Activated T-cell treated with anti-CD3 and anti-CD28 coated beads for 4 hours (primary cell): ENCODE results near the gene TRAPPC8.
"Not testable (repeated sequence)": the region's sequence is repeated elsewhere in the genome, so short reads cannot be mapped to it uniquely, and the experiment has no call there.

Source experiments
- DNase-seq: peaks from one replicate; pipeline ENCODE4 v3.0.0-alpha.2; 2020

Gene TRAPPC8, protein sequence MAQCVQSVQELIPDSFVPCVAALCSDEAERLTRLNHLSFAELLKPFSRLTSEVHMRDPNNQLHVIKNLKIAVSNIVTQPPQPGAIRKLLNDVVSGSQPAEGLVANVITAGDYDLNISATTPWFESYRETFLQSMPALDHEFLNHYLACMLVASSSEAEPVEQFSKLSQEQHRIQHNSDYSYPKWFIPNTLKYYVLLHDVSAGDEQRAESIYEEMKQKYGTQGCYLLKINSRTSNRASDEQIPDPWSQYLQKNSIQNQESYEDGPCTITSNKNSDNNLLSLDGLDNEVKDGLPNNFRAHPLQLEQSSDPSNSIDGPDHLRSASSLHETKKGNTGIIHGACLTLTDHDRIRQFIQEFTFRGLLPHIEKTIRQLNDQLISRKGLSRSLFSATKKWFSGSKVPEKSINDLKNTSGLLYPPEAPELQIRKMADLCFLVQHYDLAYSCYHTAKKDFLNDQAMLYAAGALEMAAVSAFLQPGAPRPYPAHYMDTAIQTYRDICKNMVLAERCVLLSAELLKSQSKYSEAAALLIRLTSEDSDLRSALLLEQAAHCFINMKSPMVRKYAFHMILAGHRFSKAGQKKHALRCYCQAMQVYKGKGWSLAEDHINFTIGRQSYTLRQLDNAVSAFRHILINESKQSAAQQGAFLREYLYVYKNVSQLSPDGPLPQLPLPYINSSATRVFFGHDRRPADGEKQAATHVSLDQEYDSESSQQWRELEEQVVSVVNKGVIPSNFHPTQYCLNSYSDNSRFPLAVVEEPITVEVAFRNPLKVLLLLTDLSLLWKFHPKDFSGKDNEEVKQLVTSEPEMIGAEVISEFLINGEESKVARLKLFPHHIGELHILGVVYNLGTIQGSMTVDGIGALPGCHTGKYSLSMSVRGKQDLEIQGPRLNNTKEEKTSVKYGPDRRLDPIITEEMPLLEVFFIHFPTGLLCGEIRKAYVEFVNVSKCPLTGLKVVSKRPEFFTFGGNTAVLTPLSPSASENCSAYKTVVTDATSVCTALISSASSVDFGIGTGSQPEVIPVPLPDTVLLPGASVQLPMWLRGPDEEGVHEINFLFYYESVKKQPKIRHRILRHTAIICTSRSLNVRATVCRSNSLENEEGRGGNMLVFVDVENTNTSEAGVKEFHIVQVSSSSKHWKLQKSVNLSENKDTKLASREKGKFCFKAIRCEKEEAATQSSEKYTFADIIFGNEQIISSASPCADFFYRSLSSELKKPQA (N-terminal part only)

DNA sequence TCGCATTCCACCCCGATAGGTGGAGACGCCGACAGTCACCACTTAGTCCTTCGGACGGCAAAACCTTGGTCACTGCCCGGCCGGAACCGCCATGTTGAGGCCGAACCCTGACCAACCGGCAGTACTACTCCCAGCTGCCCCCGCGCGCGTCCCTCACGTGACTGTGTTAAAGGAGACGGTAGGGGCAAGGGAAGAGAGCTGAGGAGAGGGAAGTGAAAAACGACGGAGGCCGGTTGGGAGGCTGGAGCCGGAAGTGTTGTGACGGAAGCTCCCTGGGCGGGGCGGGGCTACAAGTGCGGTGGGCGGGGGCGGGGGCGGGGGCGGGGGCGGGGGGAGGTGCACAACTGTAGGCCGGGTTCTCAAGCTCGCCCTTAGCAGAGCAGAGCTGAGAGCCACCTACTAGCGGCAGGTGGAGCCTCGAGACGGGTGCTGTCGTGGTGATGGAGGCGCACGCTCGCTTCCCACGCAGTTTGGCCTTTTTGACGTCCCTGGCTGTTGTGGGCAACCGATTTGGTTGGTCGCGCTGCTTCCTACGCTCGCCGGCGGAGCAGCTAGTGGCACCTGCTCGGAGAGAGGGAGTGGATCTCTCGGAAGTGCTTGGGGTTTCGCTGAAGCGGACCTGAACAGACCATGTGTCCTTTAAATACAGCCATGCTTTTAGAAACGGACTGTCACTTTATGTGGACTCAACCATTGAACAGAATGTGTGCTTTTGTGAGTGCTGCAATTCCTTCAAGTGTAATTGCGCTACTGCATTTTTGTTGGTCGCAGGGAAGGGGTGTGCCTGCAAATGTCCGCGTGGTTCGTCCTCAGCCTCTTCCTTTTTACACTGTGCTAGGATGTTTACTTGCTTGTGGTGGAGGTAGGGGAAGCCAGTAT is at the start of gene TRAPPC8:
Gene TRAPPC8 (minus strand): TSS at position 130 of the 879 bp plus-strand sequence. CDS start 364 bp downstream, outside the sequence.
- DNase-seq: peak; percentile 79

DNA sequence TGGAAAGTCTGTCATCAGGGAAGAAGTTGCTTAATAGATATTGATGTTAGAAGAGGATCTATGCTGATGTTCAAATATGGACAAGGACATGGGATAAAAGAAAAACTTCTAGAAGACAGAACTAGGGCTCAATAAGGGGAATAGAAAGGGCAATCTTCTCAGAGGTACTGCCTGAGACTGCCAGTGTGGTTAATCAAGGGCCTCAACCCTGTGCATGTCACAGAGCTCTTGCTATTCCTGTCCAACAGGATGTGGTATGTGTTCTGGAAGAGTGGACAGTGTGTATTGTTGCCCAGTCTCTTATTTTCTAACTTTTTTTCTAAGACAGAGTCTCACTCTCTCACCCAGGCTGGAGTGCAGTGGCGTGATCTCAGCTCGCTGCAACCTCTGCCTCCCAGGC is 47.9 kb upstream of the TRAPPC8 start:
- DNase-seq: no peak

DNA sequence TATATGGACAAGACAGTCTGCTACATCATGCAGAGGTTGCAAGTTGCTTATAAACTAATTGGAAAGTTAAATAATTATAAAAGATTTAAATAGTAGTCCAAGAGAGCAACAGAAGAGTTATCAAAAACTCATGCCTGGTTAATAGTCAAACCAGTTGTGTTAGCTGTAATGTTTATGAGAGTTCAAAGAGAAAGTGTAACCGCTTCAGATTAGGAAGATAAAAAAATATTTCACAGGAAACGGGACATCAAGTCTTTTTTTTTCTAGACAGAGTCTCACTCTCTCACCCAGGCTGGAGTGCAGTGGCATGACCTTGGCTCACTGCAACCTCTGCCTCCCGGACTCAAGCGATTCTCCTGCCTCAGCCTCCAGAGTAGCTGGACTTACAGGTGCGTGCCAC is 41.0 kb upstream of the TRAPPC8 start:
- no peak for DNase-seq

DNA sequence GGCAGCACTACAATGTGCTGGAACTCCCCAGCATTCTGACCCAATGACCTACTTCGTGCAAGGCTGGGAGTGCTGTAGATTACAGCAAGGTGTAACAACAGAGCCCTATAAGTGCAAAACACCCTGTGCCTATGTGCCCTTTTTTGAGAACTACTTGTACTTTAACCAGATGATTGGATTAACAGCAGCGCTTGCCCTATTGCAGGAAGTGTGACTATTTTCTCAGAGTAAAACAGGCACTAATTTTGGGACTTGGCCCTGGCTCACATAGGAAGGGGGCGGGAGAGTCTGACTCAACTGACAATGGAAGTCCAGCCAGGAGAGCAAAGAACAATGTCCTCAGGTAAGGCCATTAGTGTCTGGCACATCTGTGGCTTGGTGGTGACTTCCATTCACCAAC is 40.1 kb upstream of the TRAPPC8 start:
- DNase-seq: no peak

DNA sequence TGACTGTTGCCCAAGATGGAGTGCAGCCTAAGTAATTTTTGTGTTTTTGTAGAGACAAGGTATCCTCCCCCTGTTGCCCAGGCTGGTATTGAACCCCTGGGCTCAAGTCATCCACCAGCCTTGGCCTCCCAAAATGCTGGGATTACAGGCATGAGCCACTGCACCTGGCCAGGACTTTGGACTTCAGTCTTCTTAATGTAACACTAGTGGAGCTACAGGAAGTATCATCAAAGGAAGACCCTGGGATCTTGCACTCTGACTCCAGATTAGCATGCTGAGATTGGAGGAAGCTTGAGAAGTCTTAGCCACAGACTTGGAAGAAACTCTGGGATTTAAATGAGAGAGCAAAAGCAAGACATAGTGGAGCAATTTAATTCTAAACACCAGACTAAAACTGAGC is 37.9 kb upstream of the TRAPPC8 start:
- no peak for DNase-seq

DNA sequence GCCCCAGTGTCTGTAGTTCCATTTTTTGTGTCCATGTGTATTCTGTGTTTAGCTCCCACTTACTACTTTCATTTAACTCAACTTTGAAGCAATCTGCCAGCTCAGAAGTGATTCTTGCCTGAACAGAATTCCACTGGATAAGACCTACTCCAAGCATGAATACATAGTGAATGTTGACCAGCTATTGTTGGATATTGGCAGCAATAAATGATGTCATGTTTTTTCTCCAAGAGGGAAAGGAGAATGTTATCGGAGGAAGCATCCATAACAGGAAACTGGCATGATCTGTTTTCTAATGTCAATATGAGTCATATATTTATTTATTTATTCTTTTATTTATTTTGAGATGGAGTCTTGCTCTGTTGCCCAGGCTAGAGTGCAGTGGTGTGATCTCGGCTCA is 36.8 kb upstream of the TRAPPC8 start:
- no peak for DNase-seq

DNA sequence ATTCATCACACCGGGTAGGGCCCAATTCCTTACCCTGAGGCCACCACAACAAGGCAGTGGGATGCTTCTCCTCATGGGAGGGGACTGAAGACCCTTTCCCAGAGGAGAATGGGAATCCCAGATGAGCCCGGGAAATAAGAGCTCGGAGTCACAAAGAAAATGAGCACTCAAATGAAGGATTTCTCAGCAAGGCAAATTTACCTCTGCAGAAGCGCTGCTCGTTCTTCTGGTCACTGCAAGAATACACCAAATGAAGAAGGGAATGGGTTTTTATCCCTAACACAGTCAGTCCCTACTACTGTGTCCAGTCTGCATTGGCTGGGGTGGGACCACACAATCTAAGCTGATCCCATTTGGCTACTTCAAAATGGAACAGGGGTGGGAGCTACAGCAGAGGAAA is 35.7 kb upstream of the TRAPPC8 start:
- no peak for DNase-seq

DNA sequence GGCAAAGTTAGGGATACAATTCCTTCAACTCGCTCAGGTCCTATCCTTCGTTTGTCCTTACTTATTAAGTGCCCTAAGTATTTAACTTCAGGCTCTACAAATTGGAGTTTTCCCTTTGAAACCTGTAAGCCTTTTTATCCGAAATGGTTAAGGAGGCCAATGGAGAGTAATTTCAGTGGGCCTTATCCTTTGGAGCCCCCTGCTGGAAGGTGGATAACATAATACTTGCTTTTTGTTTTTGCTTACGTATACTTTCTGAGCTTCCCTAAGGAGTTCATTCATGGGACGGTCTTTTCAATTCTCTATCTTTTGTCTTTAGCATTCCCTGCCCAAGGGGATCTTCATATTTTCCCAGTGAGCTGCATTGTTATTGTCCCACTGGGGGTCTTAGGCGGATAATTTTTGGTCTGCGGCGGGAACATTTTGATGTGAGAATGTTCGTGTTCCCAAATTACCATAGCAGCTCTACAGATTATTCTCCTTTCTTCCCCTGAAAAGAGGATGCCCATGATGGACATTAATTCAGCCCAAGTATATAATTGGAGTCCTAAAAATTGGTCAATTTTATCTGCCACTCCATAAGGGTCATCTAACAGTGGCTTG is 34.4 kb upstream of the TRAPPC8 start:
- DNase-seq: no peak

DNA sequence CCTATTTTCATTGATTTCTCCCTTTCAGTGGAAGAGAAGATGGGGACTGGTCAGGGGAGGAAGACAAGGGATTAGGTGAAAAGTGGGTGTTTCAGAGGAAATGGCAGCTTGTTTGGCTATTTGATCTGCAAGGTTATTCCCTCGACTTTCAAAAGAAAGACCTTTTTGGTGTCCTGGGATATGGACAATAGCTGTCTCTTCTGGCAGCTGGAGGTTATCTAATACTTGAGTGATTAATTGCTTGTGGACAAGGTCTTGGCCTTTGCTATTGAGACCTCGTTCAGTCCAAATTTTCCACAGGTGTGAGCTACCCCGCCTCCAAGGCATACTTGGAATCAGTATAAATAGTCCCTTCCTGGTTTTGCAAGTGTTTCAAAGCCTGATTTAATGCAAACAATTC is 33.3 kb upstream of the TRAPPC8 start:
- DNase-seq: no peak

DNA sequence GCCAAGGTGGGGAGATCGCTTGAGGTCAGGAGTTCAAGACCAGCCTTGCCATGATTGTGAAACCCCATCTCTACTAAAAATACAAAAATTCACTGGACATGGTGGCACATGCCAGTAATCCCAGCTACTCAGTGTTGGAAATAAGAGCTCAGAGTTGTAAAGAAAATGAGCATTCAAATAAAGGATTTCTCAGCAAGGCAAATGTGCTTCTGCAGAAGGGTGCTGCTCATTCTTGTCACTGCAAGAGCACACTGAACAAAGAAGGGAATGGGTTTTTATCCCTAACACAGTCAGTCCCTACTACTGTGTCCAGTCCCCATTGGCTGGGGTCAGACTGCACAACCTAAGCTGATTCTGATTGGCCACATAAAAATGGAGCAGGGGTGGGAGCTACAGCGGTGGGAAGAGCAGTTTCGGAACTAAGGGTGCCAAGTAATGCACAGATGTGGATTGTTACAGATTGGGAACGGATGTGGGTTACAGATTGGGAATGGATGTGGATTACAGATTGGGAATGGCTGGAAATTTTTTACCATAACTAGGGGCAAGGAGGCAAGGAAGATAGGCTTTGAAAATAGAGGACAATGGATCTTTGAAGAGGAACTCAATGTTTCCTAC is 31.1 kb upstream of the TRAPPC8 start:
- no peak for DNase-seq

DNA sequence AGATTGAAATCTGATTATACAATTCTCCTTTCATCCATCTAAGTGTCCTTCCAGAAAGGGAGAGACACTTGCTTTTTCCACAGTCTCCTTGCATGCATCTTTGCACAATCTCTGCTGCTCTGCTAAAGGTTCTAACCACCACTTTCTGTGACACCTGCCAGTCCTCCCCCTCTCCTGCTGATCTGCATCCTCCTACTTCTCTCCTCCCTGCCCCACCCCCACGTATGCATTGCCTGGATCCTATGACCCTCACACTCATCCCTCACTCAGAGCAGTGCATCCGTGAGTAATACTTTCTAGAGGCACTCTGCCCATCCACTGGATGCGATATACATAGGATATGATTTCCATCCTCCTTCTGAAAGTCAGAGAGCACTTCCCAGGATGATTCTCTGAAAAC is 27.7 kb upstream of the TRAPPC8 start:
- no peak for DNase-seq

DNA sequence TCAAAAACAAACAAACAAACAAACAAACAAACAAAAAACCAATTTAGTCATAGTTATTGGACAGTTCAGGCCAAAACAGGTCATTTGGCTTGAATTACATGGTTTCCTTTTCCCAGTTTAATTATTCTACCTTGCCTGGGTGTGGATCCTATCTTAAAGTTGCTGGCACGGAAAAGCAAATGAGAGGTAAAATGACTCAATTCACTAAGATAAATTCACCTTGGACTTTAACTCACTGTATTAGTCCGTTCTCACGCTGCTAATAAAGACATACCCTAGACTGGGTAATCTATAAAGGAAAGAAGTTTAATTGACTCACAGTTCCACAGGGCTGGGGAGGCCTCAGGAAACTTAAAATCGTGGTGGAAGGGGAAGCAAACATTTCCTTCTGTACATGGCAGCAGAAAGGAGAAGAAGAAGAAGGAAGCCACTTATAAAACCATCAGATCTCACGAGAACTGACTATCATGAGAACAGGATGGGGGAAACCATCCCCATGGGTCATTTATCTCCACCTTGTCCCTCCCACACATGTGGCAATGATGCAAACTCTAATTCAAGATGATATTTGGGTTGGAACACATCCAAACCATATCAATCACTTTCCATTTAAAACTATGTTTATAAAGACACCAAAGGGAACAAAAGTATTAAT is 22.5 kb upstream of the TRAPPC8 start:
- no peak for DNase-seq

DNA sequence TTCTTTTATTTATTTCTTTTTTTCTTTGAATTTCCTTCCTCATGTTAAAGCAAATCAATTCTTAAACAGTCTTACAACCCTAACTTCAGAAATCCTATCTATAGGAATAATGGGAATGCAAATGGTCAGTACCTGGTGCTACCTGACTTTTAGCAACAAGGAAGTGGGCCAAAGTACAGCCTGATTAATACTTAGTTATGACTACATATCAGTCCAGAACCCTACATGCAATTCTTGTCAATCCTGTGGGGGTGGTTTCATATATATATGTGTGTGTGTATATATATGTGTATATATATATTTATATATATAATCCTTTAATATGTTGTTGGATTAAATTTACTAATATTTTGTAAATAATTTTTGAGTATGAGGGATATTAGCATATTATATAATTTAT is 14.8 kb upstream of the TRAPPC8 start:
- DNase-seq: no peak

DNA sequence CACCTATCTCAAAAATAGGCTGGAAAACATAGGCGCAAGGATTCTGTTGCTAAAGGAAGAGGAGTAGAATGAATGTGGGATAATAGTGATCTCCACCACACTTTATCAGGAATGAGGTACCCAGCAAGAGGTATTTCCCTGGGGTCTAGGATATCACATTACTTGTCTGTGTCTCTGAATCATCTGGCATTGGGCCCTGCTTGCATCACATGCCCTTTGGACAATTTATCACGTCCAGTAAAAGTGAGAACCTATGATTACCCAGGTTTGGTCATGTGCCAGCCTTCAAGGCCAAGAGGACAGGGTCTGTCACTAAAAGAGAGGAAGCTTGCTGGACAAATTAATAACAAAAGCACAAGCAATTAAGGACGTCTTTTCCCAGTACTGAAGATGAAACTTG is 11.4 kb upstream of the TRAPPC8 start:
- no peak for DNase-seq

DNA sequence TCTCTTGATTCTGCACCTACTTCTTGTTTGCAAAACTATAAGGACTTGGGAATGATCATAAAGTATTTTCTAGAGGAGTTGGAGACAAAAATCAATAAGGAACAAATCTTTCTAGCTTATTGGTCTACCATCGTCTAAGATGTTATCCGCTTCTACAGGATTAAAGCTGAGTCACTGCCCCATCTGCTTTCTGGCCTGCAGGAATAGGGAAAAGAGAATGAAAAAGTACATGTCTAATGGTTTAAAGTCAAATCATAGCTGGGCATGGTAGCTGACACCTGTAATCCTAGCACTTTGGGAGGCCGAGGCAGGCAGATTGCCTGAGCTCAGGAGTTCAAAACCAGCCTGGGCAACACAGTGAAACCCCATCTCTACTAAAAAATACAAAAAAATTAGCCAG is 10.8 kb upstream of the TRAPPC8 start:
- not testable (repeated sequence) for DNase-seq

DNA sequence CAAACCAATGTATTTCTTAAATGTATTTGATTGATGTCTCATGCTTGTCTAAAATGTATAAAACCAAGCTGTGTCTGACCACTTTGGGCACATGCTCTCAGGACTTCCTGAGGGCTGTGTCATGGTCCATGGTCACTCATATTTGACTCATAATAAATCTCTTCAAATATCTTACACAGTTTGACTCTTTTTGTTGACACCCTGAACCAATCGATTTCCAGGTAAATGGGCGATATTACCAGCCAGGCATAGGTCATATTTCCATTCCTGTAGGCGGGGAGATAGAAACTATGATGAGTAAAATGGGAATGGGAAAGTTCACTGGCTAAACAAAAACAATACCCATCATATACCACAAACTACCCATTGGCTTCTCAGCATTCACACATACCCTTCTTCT is 9.3 kb upstream of the TRAPPC8 start:
- no peak for DNase-seq

DNA sequence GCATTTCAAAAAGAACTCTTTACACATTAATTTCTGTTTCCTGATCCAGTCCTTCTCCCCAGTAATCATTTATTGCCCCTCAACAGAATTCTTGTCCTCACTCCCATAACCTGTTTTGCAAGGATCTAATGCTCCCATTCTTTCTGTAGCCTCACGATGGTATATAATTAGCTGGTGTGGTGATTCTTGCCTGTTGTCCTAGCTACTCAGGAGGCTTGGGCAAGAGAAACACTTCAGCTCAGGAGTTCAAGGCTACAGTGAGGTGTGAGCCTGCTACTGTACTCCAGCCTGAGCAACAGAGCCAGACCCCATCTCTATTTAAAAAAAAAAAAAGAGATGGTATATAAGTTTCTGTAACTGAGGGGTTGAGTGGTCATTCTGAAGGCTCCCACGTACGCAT is 7.7 kb upstream of the TRAPPC8 start:
- no peak for DNase-seq

DNA sequence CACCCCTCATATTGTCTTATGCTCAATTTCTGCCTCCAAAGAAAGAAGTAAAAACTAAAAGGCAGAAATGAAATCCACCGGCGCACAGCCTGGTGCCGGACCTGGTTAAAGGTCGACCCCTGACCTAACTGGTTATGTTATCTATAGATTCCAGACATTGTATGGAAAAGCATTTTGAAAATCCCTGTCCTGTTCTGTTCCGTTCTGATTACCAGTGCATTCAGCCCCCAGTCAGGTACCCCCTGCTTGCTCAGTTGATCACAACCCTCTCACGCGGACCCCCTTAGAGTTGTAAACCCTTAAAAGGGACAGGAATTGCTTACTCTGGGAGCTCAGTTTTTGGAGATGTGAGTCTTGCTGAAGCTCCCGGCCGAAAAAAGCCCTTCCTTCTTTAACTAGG is 5.4 kb upstream of the TRAPPC8 start:
- not testable (repeated sequence) for DNase-seq

DNA sequence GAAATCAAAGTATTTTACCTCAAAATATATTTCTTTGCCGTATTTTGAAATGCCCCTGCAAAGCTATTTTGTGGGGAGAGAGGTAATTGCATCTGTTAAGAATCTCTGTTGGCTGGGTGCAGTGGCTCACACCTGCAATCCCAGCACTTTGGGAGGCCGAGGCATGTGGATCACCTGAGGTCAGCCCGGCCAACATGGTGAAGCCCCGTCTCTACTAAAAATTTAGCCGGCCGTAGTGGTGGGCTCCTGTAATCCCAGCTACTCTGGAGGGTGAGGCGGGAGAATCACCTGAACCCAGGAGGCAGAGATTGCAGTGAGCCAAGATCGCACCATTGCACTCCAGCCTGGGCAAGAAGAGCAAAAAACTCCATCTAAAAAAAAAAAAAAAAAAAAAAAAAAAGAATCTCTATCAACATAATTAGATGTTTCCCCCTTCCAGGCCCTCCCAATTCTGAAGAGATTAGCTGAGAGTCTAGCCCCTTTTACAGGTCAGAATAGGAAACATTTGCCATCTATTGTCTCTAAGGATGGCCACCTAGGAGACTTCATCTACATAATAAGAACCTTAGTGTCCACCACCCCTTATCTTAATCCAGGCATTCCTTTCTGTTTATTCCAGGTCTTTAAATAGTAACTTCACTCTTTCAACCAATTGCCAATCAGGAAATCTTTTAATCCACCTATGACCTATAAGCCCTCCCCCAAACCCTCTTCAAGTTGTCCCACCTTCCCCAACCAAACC is 3.5 kb upstream of the TRAPPC8 start:
- no peak for DNase-seq
